GM19328 (cell line): Measurements from ENCODE around the gene SERPING1.
A peak's percentile ranks its signal among the peaks of the same experiment; 100 is the strongest.

Experiments
- ATAC-seq: cut with Tn5 transposase; IDR thresholded peaks from one replicate; pipeline ENCODE4 v1.9.1; 2021; ENCODE audit warnings: mild to moderate bottlenecking, moderate library complexity; ENCODE audit not compliant: unreplicated experiment

The SERPING1 gene

GRCh38 chr11:57638005-57638781 is 40.7 kb downstream of the SERPING1 start:
- ATAC-seq: no peak

- no peak for ATAC-seq
These were observed 41.4 kb downstream of the SERPING1 start for GRCh38 chr11:57638811-57639320.

GRCh38 chr11:57639321-57640067 is 42.0 kb downstream of the SERPING1 start:
- ATAC-seq: no peak

DNA sequence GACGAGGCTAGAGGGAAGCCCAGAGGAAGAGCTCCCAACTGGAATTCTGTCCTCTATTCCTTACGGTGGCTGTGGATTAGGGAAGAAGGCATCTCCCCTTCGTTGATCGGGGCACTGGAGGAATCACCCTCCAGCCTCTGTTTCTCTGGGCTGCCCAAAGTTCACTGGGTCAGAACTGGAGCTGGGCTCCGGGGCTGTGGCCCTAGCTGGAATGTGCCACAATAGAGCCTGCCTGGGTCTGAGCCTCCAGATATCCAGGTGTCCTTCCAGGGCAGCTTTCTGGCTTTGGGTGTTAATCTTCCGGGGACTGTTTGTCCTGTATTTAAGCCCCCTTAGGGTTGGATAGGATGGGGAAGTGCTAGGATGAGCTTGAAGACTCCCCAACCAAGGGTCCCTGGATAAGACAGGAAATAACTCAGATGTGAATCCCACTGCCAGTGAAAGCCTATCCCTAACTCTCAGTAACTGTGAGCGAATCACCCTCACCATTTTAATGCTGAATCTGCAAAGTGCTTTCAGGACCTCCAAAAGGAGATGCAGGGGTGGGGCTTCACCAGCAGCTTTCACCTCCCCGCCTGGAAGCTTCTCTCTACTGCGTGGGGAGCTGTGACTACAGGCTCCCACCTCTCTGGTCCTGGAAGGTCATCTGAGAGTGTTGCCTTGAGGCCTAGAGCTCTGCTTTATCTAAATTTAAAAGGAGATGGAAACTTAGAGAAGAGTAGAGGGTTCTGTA is 42.7 kb downstream of the SERPING1 start:
- no peak for ATAC-seq

DNA sequence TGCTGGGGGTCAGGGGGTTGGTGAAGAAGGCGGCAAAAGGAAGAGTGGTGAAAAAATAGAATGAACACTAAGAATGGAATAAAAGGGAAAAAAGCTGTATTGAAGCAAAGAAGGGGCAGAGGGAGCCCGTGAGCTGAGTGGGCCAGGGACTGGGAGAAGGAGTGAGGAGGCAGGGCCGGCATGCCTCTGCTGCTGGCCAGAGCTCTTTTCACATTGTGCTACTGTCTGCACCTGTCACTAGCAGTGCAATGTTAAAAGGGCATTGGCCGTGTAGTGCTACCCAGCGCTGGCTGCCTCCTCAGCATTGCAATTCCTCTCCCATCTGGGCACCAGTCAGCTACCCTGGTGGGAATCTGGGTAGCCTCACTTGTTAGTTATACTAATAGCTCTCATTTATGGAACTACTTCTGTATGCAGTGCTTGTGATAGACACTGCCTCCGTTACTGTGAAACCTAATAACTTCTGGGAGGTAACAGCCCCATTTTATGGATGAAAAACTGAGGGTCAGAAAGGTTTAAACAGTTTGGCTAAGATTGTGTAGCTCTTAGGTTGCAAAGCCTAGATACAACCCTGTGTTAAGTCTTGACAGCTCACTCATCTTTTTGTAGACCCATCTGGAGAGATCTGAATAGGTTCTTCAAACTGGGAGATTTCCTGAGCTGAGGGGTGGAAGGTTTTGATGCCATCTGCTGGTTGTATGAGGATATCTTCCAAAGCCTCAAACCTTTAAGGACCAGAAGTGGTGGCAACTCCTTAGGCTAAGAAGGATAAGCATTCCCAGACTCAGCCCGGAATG is 43.7 kb downstream of the SERPING1 start:
- ATAC-seq: no peak

GRCh38 chr11:57643802-57644201 is 46.3 kb downstream of the SERPING1 start:
- ATAC-seq: no peak

- peak; percentile 64 for ATAC-seq
These were observed 47.5 kb downstream of the SERPING1 start for GRCh38 chr11:57644748-57645688.

DNA sequence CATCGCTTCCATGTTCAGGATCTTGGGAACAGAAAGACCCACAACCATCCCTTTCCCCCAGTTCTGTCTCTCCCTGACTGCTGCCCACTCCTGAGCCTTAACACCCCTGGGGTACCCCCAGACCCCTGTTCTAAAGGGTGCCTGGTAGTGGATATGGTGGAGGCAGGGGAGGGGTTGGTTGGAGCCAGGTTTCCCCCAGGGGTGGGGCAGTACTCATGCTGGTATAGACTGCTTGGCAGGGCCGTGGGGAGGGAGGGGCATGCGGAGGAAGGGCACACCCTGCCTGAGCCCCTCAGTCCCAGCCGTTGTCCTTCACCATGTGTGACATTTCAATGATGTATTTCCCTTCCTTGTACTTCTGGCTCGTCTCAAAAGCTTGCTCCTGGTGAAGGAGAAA is 48.2 kb downstream of the SERPING1 start:
- no peak for ATAC-seq

DNA sequence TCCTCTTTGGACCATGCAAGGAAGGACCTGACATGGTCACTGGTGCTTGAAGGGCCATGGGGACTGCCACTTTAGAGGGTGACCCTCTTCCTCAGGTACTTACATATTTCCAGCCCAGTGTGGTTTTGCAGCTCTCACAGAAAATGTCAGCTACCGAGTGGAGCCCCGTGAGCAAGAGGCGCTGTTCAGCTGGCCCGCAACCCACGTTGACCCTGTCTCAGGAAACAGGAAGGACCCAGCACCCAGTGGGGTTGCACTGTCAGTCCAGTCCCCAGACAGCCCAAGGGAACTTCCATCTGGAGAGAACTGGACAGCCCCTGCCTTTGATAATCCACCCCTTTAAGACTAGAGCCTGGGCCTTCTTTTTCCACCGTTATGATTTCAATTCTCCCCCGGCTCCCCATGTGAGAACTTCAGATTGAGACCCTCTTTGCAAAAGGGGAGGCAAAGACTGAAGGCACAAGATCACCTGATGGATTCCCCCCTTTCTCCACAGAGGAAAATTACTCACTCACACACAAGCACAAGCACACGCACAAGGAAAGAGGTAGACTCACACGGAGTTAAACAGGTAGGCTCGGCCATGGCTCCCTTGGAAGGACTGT is 48.8 kb downstream of the SERPING1 start:
- ATAC-seq: no peak

GRCh38 chr11:57646799-57647303 is 49.4 kb downstream of the SERPING1 start:
- no peak for ATAC-seq

GRCh38 chr11:57647372-57647771 is 49.9 kb downstream of the SERPING1 start:
- no peak for ATAC-seq

DNA sequence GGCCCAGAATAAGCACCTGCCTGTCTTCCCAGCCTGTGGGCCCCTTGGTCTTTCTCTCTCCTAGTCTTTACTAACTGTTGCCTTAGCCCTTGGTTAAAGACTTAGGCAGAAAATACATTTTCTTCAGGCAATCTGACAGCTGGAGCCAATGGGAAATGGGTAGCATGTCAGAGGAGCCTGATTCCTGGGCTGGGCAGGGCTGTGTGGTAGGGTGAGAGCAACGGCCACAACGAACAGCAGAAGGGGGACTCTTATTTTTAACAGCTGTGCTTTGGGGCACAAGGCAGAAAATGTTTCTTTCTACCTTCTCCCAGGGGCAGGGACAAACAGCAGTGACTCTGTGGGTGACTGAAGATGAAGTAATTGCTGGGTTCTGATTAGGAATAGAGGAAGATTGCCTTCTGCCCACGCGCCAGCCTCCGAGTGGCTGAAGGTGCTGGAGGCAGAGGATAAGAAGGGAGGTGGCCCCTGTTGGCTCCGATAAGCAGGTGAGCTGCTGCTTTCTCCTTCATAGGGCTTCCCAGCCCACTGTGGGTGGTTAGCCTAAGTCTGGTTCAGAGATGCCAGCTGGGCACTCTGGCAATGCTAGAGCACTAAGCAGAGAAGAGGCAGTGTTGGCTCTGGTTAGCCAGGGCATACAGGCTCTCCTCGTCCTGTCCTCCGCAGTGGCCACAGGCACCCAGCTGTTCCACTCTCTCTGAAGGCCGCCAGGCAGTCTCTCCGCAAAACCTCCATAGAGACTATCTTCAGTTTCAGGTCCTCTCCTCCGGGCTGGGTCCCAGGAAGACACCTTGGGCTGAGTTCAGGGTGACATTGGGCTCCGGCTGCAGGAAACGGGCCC is 50.7 kb downstream of the SERPING1 start:
- ATAC-seq: no peak

DNA sequence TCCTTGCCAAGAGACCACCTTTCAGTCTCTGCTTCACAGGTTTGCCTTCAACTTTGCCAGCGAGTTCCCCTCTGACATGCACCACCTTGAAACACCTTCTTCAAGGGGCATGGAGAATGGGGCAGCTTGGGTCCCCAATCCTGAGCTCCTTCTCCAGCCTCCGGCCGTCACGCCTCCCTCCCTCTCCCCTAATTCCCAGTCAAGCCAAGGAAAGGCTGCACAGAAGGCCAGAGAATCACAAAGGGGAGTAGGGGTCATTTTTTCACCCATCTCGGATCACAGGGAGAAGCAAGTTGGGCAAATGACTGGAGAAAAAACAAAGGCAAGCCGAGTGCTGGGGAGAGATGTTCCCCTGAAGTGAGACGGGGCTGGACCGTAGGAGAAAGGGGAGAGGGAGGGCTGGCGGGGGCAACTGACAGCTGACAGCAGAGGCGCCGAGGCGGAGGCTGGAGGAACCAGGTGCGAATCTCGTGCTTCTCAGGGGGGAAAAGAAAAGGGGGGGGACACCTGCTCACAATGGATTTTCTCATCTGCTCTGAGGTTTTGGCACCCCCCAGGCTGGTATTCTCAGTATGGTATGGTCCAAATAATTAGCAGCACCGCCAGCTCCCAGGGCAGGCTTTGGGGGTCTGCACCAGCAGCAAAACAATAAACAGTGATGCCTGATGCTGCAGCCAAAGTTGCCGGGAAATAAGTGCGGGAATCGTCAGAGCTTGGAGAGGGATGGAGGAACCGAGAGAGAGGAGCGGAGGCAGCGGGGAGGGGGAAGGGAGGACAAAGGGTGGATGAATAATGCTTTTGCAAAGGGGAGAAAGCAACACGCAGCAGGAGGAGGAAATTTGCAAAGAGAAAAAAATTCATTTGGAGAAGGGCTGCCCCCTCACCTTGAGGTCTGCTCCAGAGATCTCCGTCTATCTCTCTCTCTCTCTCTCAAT is 51.6 kb downstream of the SERPING1 start:
- ATAC-seq: no peak

DNA sequence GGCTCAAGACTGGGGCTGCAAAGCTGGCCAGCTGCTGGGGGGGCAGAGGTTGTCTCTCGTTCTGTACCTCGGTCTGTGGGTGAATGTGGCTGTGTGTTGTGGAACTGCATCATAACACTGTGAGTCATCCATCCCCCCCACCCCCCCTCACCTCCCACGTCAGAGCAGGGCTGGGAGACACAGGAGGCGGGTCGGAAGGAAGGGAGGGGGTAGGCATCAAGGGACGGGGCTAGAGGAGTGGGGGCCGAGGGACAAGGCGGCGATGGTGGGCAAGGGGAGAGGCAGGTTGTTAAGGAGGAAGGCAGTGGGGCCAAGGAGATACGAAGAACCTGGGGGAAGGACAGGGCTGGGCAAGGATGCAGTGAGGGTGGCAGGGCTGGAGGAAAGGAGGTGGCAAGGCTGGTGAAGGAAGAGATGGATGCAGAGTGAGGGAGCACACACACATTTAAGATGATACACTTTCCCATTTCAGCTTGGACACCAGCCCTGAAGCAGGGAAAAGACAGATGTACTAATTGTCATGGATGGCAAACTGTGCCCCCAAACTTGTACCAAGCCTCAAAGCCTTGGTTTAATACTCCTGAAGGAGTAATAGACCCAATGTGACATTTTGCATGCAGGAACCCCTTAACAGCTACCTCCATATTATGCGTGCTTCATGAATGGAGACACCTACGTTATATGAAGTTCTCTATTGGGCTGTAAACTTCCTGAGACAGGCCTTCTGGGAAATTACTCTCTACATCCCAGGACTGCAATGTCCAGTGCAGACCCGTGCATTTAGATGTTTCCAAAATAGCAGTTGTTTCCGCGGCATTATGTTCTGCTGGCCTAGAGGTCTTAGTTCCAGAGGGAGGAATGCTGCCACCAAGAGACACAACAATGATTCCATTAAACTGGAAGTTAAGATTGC is 52.6 kb downstream of the SERPING1 start, which contains the start of gene YPEL4:
Gene YPEL4, minus strand, starts transcription at position 87 of the 913 bp plus-strand sequence. CDS start 2,805 bp downstream, outside the sequence.
- ATAC-seq: no peak

DNA sequence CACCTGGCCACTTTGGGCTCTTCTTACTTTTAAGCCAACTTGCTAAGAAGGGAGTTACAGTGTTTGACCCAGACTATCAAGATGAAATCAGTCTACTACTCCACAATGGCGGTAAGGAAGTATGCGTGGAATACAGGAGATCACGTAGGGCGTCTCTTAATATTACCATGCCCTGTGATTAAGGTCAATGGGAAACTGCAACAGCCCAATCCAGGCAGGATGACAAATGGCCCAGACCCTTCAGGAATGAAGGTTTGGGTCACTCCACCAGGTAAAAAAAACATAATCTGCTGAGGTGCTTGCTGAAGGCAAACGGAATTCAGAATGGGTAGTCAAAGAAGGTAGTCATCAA is 53.2 kb downstream of the SERPING1 start:
- ATAC-seq: no peak

GRCh38 chr11:57651408-57651807 is 53.9 kb downstream of the SERPING1 start:
- no peak for ATAC-seq
